Transverse colon (tissue), 3 donors: ENCODE results near the gene NOPCHAP1.

Experiments used
- CTCF ChIP-seq, 5 experiments: fragments of 200-600 bp in 3 of 5; fragments of 450-650 bp in 2 of 5; sonication (generic) in 3 of 5; IDR thresholded peaks; 1 replicate in 2 of 5; 2 replicates in 3 of 5; pipeline ENCODE4 v1.5.1; 2016 to 2017; ENCODE audit warnings: antibody characterized with exemption in 5 of 5, inconsistent platforms in 3 of 5, mild to moderate bottlenecking in 2 of 5, moderate library complexity in 1 of 5
- EP300 ChIP-seq: sonication (generic); formaldehyde crosslinking; IDR thresholded peaks from one replicate; pipeline ENCODE4 v1.6.1; 2017; ENCODE audit warnings: antibody characterized with exemption, low read depth
- POLR2A ChIP-seq: fragments of 450-650 bp; IDR thresholded peaks from one replicate; pipeline ENCODE4 v1.6.1; 2016; ENCODE audit warnings: antibody characterized with exemption, mild to moderate bottlenecking, moderate library complexity

- TF ChIP-seq POLR2A: no peak
- no peak for TF ChIP-seq EP300
- TF ChIP-seq CTCF (IDR thresholded peaks at IDR 0.05): no peak
Observed at GRCh38 chr12:104973250-104973649, 12.9 kb upstream of the NOPCHAP1 start.
